ENCODE measurements around the gene ST6GAL1. TPM values are rescaled to one million over a fixed set of nuclear protein-coding genes. Genes with fewer than 3 reads are reported as not detected.
A peak's percentile ranks its signal among the peaks of the same experiment; 100 is the strongest.

The ST6GAL1 gene
- total and polyA plus RNA-seq, 2 of the 13 experiments (the other 11 are each of a cell fraction or from before 2014, with no cell fraction given), result 79.9 to 164 TPM

DNA sequence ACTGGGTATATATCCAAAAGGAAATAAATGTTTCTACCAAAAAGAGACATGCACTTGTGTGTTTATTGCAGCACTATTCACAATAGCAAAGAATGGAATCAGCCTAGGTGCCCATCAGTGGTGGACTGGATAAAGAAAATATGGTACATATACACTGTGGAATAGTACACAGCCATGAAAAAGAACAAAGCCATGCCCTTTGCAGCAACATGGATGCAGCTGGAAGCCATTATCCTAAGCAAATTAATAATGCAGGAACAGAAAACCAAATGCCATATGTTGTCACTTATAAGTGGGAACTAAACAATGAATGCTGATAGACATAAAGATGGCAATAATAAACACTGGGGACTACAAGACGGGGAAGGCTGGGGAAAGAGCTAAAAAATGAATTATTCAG lies 106.1 kb downstream of the ST6GAL1 start (continued):
- no peak for TF ChIP-seq MYNN (CRISPR knock-in tag; IDR thresholded peaks at IDR 0.05; ENCODE audit: low read depth)
- TF ChIP-seq, protein P1, sequence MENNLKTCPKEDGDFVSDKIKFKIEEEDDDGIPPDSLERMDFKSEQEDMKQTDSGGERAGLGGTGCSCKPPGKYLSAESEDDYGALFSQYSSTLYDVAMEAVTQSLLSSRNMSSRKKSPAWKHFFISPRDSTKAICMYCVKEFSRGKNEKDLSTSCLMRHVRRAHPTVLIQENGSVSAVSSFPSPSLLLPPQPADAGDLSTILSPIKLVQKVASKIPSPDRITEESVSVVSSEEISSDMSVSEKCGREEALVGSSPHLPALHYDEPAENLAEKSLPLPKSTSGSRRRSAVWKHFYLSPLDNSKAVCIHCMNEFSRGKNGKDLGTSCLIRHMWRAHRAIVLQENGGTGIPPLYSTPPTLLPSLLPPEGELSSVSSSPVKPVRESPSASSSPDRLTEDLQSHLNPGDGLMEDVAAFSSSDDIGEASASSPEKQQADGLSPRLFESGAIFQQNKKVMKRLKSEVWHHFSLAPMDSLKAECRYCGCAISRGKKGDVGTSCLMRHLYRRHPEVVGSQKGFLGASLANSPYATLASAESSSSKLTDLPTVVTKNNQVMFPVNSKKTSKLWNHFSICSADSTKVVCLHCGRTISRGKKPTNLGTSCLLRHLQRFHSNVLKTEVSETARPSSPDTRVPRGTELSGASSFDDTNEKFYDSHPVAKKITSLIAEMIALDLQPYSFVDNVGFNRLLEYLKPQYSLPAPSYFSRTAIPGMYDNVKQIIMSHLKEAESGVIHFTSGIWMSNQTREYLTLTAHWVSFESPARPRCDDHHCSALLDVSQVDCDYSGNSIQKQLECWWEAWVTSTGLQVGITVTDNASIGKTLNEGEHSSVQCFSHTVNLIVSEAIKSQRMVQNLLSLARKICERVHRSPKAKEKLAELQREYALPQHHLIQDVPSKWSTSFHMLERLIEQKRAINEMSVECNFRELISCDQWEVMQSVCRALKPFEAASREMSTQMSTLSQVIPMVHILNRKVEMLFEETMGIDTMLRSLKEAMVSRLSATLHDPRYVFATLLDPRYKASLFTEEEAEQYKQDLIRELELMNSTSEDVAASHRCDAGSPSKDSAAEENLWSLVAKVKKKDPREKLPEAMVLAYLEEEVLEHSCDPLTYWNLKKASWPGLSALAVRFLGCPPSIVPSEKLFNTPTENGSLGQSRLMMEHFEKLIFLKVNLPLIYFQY (CRISPR knock-in tag; IDR thresholded peaks at IDR 0.05; ENCODE audit: borderline replicate concordance), result no peak

GRCh38 chr3:187039100-187039722 lies 108.9 kb downstream of the ST6GAL1 start:
- peaks cover 8 to 16% of the 10 kb centered on the region in 2 experiments for H3K36me3 ChIP-seq (replicated peaks in 1 of 2; ENCODE audit: control insufficient read depth in 1 of 2, insufficient read depth in 2 of 2, low read length in 2 of 2)
- DNase-seq (ENCODE audit: low spot score) (peak; percentile 73), FAIRE-seq (no peak), ATAC-seq (peak; percentile 53)
- no peaks in the 10 kb centered on the region; a peak in 1 of 5 replicates for H3K27me3 ChIP-seq (ENCODE audit: control insufficient read depth in 1 of 2, insufficient read depth in 2 of 2, low read length in 2 of 2)
- H3K4me1 ChIP-seq (ENCODE audit: insufficient read depth, low read length), result peaks cover 54% of the 10 kb centered on the region
- no peak overlapping the region for H2AFZ ChIP-seq (ENCODE audit: low read length)
- peak overlapping the region; percentile 67 to 82 (median 81) for H3K4me3 ChIP-seq (replicated peaks in 1 of 3; ENCODE audit: insufficient read depth in 1 of 3, low read depth in 2 of 3, low read length in 3 of 3)
- peaks cover 55% of the 10 kb centered on the region for H3K79me2 ChIP-seq (ENCODE audit: insufficient read depth, low read length)
- peak overlapping the region; percentile 100 for H3K4me2 ChIP-seq (ENCODE audit: low read depth, low read length)
- peak overlapping the region; percentile 99 for H3K27ac ChIP-seq (ENCODE audit: extremely low read length, insufficient read depth, low read length)
- in situ Hi-C loops (cut with HindIII; ENCODE audit: extremely low pct_ligation_motif_present, low pct_unique_long_range_greater_than_20kb) (no loop called here), intact Hi-C loops (cut with micrococcal nuclease; ENCODE audit: unreplicated experiment) (loop anchor here (1.0 to 2.0 kb wide), 2 partner anchors 24 to 27 kb away; no protein-coding TSS in a partner anchor)
- no peaks in the 10 kb centered on the region for H4K20me1 ChIP-seq (ENCODE audit: insufficient read depth, low read length)
- 12% methylated on average over 10 of the region's 10 CpGs for WGBS (ENCODE audit: low lambda C conversion rate)
- 0 out of 2 replicates have a peak, but pooled peaks cover 11% of the 10 kb centered on the region for H3K9me3 ChIP-seq (ENCODE audit: low read length)
- ChIA-PET POLR2A (interaction anchor here (0.8 to 4.8 kb wide), 32 partner anchors 9 to 709 kb away, joined by 3 to 57 read pairs (median 6); partner anchors contain the start of genes EIF4A2 and ST6GAL1), CTCF (ENCODE audit: low intra/inter-chr PET ratio, low total read pairs) (no interaction called here)
- peak overlapping the region; percentile 86 for H3K9ac ChIP-seq (ENCODE audit: insufficient read depth, low read depth, low read length)
- BruUV-seq (replicated peaks), result TSS peak; percentile 68
- no peak for TF ChIP-seq IRX3 (CRISPR knock-in tag; IDR thresholded peaks at IDR 0.05; ENCODE audit: borderline replicate concordance, low read depth)
- TF ChIP-seq, protein P2, sequence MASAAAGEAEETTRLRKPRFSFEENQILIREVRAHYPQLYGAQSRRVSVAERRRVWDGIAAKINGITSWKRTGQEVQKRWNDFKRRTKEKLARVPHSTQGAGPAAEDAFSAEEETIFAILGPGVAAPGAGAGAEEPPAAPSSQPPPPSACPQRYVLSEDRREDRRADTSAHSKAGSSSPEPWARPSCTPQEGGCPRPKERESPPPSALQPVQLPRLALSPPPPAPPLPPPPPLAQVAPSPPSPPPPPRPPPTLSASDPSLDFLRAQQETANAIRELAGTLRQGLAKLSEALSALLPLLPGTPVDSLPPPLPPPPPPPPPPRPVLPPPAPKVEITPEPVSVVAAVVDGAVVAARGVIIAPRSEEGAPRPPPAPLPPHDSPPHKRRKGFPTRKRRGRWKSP (CRISPR knock-in tag; IDR thresholded peaks at IDR 0.05), result 0 out of 2 replicates have a peak, but pooled peaks have one; percentile 27
- TF ChIP-seq MYC (CRISPR knock-in tag; IDR thresholded peaks at IDR 0.05; ENCODE audit: borderline replicate concordance), result peak; percentile 82; the same call in 1 of the 2 replicates
- TF ChIP-seq TGIF2 (CRISPR knock-in tag; IDR thresholded peaks at IDR 0.05), result peak; percentile 85; the same call in 1 of the 2 replicates
- TF ChIP-seq TBL1XR1 (IDR thresholded peaks at IDR 0.05; ENCODE audit: borderline replicate concordance, low read length, partially characterized antibody), result no peak
- 0 out of 2 replicates have a peak, but pooled peaks have one; percentile 50 for TF ChIP-seq DPF2 (CRISPR knock-in tag; IDR thresholded peaks at IDR 0.05; ENCODE audit: borderline replicate concordance, low read depth)
- TF ChIP-seq HCFC1 (IDR thresholded peaks at IDR 0.05; ENCODE audit: low read depth, low read length), result no peak
- TF ChIP-seq TCF7 (IDR thresholded peaks at IDR 0.05; ENCODE audit: low read depth), result peak; percentile 48
- no peak for TF ChIP-seq TBX3 (IDR thresholded peaks at IDR 0.05; ENCODE audit: borderline replicate concordance)
- TF ChIP-seq ZNF574 (CRISPR knock-in tag; IDR thresholded peaks at IDR 0.05), result peak; percentile 42
- no peak; a peak in 1 of 4 replicates for TF ChIP-seq KLF16 (CRISPR knock-in tag; IDR thresholded peaks at IDR 0.05)

Data from HepG2 (cell line).